ENCODE results near the gene KCNMA1.

GRCh38 chr10:77309509-77309908 is 328.1 kb downstream of the KCNMA1 start:
- TF ChIP-seq SUZ12 (IDR thresholded peaks at IDR 0.05; ENCODE audit: extremely low read depth, insufficient read depth, insufficient read length) (no peak), YY1 (IDR thresholded peaks at IDR 0.05; ENCODE audit: insufficient read depth, insufficient read length) (no peak), ZNF274 (IDR thresholded peaks at IDR 0.05; ENCODE audit: low read depth, low read length) (no peak)

Measured in NT2/D1 (cell line).